NCI-H1436 treated with DMSO at 0.1 percent for 48 hours (cell line): ENCODE data around the gene POFUT2.
"Not testable (repeated sequence)": the region's sequence is repeated elsewhere in the genome, so short reads cannot be mapped to it uniquely, and the experiment has no call there.

Source experiments
- DNase-seq: peaks from one replicate; lab custom pipeline; 2025; lab: John Stamatoyannopoulos, UW

POFUT2 gene

GRCh38 chr21:45310459-45310858 is 22.8 kb upstream of the POFUT2 start:
- no peak for DNase-seq

GRCh38 chr21:45309987-45310381 is 22.3 kb upstream of the POFUT2 start:
- no peak for DNase-seq

GRCh38 chr21:45309069-45309986 is 21.6 kb upstream of the POFUT2 start:
- no peak for DNase-seq

- DNase-seq = no peak
Observed at GRCh38 chr21:45308194-45309068, 20.7 kb upstream of the POFUT2 start.

GRCh38 chr21:45307597-45308158 is 20.0 kb upstream of the POFUT2 start:
- DNase-seq = not testable (repeated sequence)

- DNase-seq = no peak
Observed at GRCh38 chr21:45306832-45307571, 19.3 kb upstream of the POFUT2 start.

GRCh38 chr21:45306453-45306831 is 18.7 kb upstream of the POFUT2 start:
- no peak for DNase-seq

GRCh38 chr21:45305836-45306235 is 18.1 kb upstream of the POFUT2 start:
- no peak for DNase-seq

GRCh38 chr21:45304945-45305344 is 17.2 kb upstream of the POFUT2 start:
- DNase-seq = no peak

GRCh38 chr21:45304476-45304830 is 16.8 kb upstream of the POFUT2 start:
- no peak for DNase-seq

- no peak for DNase-seq
Observed at GRCh38 chr21:45303751-45304475, 16.2 kb upstream of the POFUT2 start.

GRCh38 chr21:45303091-45303615 is 15.5 kb upstream of the POFUT2 start:
- DNase-seq = no peak

- DNase-seq = no peak
Observed at GRCh38 chr21:45302082-45303061, 14.7 kb upstream of the POFUT2 start.

GRCh38 chr21:45301521-45302081 is 13.9 kb upstream of the POFUT2 start:
- no peak for DNase-seq

GRCh38 chr21:45300786-45301520 is 13.3 kb upstream of the POFUT2 start:
- no peak for DNase-seq

GRCh38 chr21:45299864-45300785 is 12.4 kb upstream of the POFUT2 start:
- DNase-seq = no peak

- DNase-seq = no peak
Observed at GRCh38 chr21:45299026-45299863, 11.6 kb upstream of the POFUT2 start.
